Heart right ventricle (tissue), 16 donors: ENCODE results near the gene BTBD16. TPM values are rescaled to one million over a fixed set of nuclear protein-coding genes. Genes with fewer than 3 reads are reported as not detected.

Experiments used
- ATAC-seq, 8 donors: fragments of 200-7000 bp; cut with Tn5 transposase; one replicate each; pipeline ENCODE4 v1.9.1; 2020; ENCODE audit warnings: mild to moderate bottlenecking in 8 of 8, moderate library complexity in 8 of 8, moderate number of reproducible peaks in 1 of 8
- DNase-seq, 2 donors: peaks; one replicate each; pipeline ENCODE4 v3.0.0-alpha.2; 2020
- H3K27ac ChIP-seq, 10 donors: fragments of 200-600 bp; sonication (generic) in 2 of 10; one replicate each; pipeline versions ENCODE4 v1.5.0 to v1.8.0; 2020 to 2022; ENCODE audit warnings: mild to moderate bottlenecking in 3 of 10
- H3K27me3 ChIP-seq, 7 donors: fragments of 200-600 bp; one replicate each; pipeline ENCODE4 v1.8.0; 2021 to 2022; ENCODE audit warnings: mild to moderate bottlenecking in 2 of 7
- H3K36me3 ChIP-seq, 9 donors: fragments of 200-600 bp; sonication (generic) in 1 of 9; one replicate each; pipeline versions ENCODE4 v1.5.0 to v1.8.0; 2020 to 2022; ENCODE audit warnings: mild to moderate bottlenecking in 2 of 9
- H3K4me1 ChIP-seq, 9 donors: fragments of 200-600 bp; sonication (generic) in 1 of 9; one replicate each; pipeline versions ENCODE4 v1.5.0 to v1.8.0; 2020 to 2022; ENCODE audit warnings: mild to moderate bottlenecking in 4 of 9
- H3K4me3 ChIP-seq, 10 donors: fragments of 200-600 bp; sonication (generic) in 2 of 10; one replicate each; pipeline versions ENCODE4 v1.5.0 to v1.8.0; 2020 to 2022; ENCODE audit warnings: mild to moderate bottlenecking in 7 of 10, moderate library complexity in 2 of 10
- H3K9me3 ChIP-seq, 11 donors: fragments of 200-600 bp in 10 of 11; sonication (generic) in 2 of 11; one replicate each; pipeline versions ENCODE4 v1.5.0 to v1.8.0; 2013 to 2022; ENCODE audit warnings: mild to moderate bottlenecking in 2 of 11, control low read depth in 1 of 11, moderate library complexity in 1 of 11
- WGBS, 2 donors: extraction: QIAGEN DNeasy Blood & Tissue Kit; methylation state at CpG; one replicate each; pipeline ENCODE4 v1.1.7; 2013; ENCODE audit warnings: inconsistent platforms in 1 of 2; 5-methylcytosine and 5-hydroxymethylcytosine counted together
- intact Hi-C, 10 donors: fragments of 100-400 bp; cut with DNase I; formaldehyde crosslinking; loops; one replicate each; pipeline versions ENCODE4 v1.11.1 to v1.14.2; 2022
- polyA plus RNA-seq, 2 donors: library from polyadenylated mRNA; stranded (reverse); fragments of 200-250 nt; gene quantifications; one replicate each; pipeline ENCODE4 v1.2.3, GENCODE V29; 2013
- total RNA-seq, 10 donors: library from RNA; stranded (reverse); fragmentation: NEBNext Ultra II Directional in 3 of 10; extraction: Animal tissue kit (Norgen Biotek cat#: 25700) in 3 of 10; gene quantifications; one replicate each; pipeline versions ENCODE4 v1.2.1 to v1.2.4, GENCODE V29; 2021 to 2023
- TF ChIP-seq, protein P1 (sequence below), 9 donors: fragments of 200-600 bp; sonication (generic) in 2 of 9; IDR thresholded peaks; one replicate each; pipeline versions ENCODE4 v1.5.0 to v1.8.0; 2021 to 2022; ENCODE audit warnings: antibody characterized with exemption in 9 of 9, mild to moderate bottlenecking in 5 of 9, moderate library complexity in 1 of 9
- donor health status: Arrhythmogenic right ventricular cardiomyopathy.
- donor health status: ischemic (EF 13 %, LVEDD 7.1; RV severe dilation, severe dysfunction).
- donor health status: healthy with polysubstance abuse.
- donor health status: DM: no; HTN: yes; CAD: no.
- donor health status: DM: no; HTN: no; CAD: no.
- donor health status: ischemic (EF 25% LVEDD 6.9; RV normal size, moderate dysfunction).
- donor health status: ischemic (EF 25% LVEDD 5.7; RV mildly dilated, moderate dysfunction).
- donor health status: healthy.
- donor health status: DM: yes; HTN: yes; CAD: no.
- donor health status: Ischemic cardiomyopathy.
- donor health status: ischemic (EF 35%, LVEDD 5.7; RV mildly dilated, moderate dysfunction).
- donor health status: nonischemic (EF 11% LVEDD 7.7; RV severe dilation, severe dysfunction).
- donor health status: DM: yes; HTN: yes; CAD: no.
- donor health status: PGD.
- donor health status: ischemic (EF 29% LVEDD 5.4; RV normal size, mild dysfunction).
- donor health status: nonischemic (EF 23%, LVEDD 6.1; RV moderate dilation, normal function).

The BTBD16 gene
- total and polyA plus RNA-seq, 12 donors = 0.29 to 0.76 TPM; not detected in 10

DNA sequence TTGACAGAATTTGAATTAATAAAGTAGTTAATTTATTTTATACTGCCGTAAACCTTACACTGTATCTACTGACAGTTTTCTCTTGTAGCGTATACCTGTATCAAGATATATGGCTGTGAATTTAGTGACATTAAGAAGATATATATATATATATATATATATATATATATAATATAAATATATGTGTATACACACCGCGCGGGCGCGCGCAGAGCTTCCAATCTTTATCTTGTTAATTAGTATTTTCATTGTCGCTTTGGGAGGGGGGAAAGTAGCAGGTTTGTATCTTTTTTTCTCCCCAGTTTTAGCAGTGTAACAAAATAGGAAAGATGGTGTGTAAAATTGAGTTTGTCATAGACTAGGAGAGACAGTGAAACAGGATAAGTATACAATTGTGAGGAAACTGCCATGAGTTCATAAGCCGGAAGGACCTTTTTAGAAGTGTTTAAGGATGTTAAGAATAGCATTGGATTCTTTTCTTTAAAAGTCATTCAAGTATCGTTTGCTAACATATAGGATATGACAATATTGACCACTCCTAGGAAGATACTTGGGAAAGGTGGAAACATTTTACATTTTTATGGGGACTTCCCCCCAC lies 105.4 kb downstream of the BTBD16 start:
- peaks cover 0 to 3% (median 0%) of the 10 kb centered on the region in 11 donors for H3K9me3 ChIP-seq
- peak overlapping the region in 9 of 10 donors; percentile 52 to 95 (median 79) for H3K4me3 ChIP-seq
- H3K27ac ChIP-seq = peak overlapping the region in 8 of 10 donors; percentile 15 to 99 (median 97)
- DNase-seq = no peak
- H3K27me3 ChIP-seq = peaks cover 0 to 13% (median 0%) of the 10 kb centered on the region in 7 donors
- TF ChIP-seq, protein P1, sequence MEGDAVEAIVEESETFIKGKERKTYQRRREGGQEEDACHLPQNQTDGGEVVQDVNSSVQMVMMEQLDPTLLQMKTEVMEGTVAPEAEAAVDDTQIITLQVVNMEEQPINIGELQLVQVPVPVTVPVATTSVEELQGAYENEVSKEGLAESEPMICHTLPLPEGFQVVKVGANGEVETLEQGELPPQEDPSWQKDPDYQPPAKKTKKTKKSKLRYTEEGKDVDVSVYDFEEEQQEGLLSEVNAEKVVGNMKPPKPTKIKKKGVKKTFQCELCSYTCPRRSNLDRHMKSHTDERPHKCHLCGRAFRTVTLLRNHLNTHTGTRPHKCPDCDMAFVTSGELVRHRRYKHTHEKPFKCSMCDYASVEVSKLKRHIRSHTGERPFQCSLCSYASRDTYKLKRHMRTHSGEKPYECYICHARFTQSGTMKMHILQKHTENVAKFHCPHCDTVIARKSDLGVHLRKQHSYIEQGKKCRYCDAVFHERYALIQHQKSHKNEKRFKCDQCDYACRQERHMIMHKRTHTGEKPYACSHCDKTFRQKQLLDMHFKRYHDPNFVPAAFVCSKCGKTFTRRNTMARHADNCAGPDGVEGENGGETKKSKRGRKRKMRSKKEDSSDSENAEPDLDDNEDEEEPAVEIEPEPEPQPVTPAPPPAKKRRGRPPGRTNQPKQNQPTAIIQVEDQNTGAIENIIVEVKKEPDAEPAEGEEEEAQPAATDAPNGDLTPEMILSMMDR (IDR thresholded peaks at IDR 0.05) = no peak
- intact Hi-C loops = loop anchor here in 1 of 10 donors (5.0 kb wide), 1 partner anchor 46 kb away; no protein-coding TSS in a partner anchor
- H3K4me1 ChIP-seq = peaks cover 0 to 74% (median 58%) of the 10 kb centered on the region in 9 donors
- whole genome bisulfite sequencing, 2 donors = 43 to 47% methylated on average over 11 of the region's 11 CpGs
- no peak for ATAC-seq
- H3K36me3 ChIP-seq = peaks cover 0 to 6% (median 0%) of the 10 kb centered on the region in 9 donors

DNA sequence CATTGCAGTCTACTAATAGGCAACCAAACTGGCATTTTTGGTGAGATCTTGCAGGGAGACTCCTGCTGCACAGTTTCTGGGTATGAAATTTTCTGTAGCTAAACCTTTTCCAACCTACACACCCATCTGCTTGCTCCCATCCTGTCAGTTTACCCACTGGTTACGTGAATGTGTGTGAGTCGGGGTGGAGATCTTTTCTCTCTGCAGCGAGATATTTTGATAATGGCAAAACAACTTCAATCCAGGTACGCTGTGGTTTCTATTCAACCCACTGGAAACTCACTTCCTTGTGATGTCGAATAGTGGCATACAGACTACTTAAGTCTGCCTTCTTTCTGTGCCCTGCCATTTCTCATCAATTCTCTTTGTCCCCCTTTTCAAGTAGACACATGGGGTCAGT lies 107.9 kb downstream of the BTBD16 start:
- ATAC-seq (no peak), DNase-seq (no peak)
- no peak overlapping the region for H3K4me3 ChIP-seq
- intact Hi-C loops = loop anchor here in 1 of 10 donors (5.0 kb wide), 1 partner anchor 43 kb away; no protein-coding TSS in a partner anchor
- no peaks in the 10 kb centered on the region for H3K27me3 ChIP-seq
- peak overlapping the region in 3 of 10 donors; percentile 6 to 18 (median 17) for H3K27ac ChIP-seq
- WGBS, 2 donors = 87 to 92% methylated on average over 5 of the region's 5 CpGs
- H3K9me3 ChIP-seq = peaks cover 0 to 3% (median 0%) of the 10 kb centered on the region in 11 donors
- TF ChIP-seq, protein P1 (IDR thresholded peaks at IDR 0.05) = no peak
- peaks cover 0 to 6% (median 0%) of the 10 kb centered on the region in 9 donors for H3K36me3 ChIP-seq
- H3K4me1 ChIP-seq = peaks cover 0 to 54% (median 35%) of the 10 kb centered on the region in 9 donors

DNA sequence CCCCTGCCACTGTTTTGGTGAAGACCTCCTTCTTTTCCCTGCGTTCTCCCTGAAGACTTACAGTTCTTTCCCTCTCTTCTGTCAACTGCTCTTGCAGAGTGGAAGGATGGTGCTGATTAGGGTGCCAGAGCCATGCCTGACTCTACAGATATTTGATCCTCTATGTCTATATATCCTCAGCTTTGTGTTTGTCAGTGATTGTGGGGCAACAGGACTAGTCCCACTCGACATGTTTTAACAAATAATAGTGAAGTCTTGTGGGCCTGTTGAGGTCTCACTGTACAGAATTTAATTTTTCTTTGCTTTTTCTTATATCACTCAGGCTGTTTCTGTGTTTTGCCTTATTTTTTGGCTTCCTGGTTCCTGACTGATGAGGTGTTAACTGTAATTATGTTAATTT lies 108.4 kb downstream of the BTBD16 start:
- peaks cover 0 to 3% (median 0%) of the 10 kb centered on the region in 11 donors for H3K9me3 ChIP-seq
- H3K36me3 ChIP-seq = peaks cover 0 to 6% (median 0%) of the 10 kb centered on the region in 9 donors
- H3K4me1 ChIP-seq = peaks cover 0 to 54% (median 35%) of the 10 kb centered on the region in 9 donors
- WGBS, 2 donors = 95% methylated on average over 2 of the region's 2 CpGs
- H3K27me3 ChIP-seq = no peaks in the 10 kb centered on the region
- intact Hi-C loops = loop anchor here in 1 of 10 donors (5.0 kb wide), 1 partner anchor 43 kb away; no protein-coding TSS in a partner anchor
- TF ChIP-seq, protein P1 (IDR thresholded peaks at IDR 0.05) = no peak
- peak overlapping the region in 1 of 10 donors; percentile 17 for H3K27ac ChIP-seq
- DNase-seq (no peak), ATAC-seq (no peak)
- no peak overlapping the region for H3K4me3 ChIP-seq

DNA sequence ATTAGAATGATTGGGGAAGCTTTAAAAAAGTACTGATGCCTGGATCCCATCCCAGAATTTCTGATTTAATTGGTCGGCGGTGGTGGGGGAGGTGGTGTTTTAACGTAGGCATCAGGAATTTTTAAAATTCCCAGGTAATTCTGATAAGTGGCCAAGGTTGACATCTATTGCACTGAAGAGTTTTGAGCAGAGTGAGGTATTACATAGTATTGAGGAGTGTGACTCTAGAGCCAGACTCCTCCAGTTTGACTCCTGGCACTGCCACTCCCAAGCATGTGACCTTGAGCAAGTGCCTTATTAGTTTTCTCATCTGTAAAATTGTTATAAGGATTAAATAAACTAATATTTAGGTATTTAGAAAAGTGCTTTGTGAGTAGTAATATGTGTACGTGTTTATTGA lies 109.6 kb downstream of the BTBD16 start:
- ATAC-seq = no peak
- Histone ChIP-seq H3K4me3 (no peak overlapping the region), H3K36me3 (peaks cover 0 to 6% (median 0%) of the 10 kb centered on the region in 9 donors), H3K27ac (peak overlapping the region in 2 of 10 donors; percentile 12 to 34), H3K27me3 (no peaks in the 10 kb centered on the region), H3K9me3 (peaks cover 0 to 3% (median 0%) of the 10 kb centered on the region in 11 donors), H3K4me1 (peaks cover 0 to 53% (median 35%) of the 10 kb centered on the region in 9 donors)
- TF ChIP-seq, protein P1 (IDR thresholded peaks at IDR 0.05) = no peak
- no peak for DNase-seq
- intact Hi-C loops = no loop called here
- 72 to 78% methylated on average over 4 of the region's 4 CpGs for WGBS, 2 donors
